ENCODE data around the gene CISD3.
A peak's percentile ranks its signal among the peaks of the same experiment; 100 is the strongest.

CISD3 gene

DNA sequence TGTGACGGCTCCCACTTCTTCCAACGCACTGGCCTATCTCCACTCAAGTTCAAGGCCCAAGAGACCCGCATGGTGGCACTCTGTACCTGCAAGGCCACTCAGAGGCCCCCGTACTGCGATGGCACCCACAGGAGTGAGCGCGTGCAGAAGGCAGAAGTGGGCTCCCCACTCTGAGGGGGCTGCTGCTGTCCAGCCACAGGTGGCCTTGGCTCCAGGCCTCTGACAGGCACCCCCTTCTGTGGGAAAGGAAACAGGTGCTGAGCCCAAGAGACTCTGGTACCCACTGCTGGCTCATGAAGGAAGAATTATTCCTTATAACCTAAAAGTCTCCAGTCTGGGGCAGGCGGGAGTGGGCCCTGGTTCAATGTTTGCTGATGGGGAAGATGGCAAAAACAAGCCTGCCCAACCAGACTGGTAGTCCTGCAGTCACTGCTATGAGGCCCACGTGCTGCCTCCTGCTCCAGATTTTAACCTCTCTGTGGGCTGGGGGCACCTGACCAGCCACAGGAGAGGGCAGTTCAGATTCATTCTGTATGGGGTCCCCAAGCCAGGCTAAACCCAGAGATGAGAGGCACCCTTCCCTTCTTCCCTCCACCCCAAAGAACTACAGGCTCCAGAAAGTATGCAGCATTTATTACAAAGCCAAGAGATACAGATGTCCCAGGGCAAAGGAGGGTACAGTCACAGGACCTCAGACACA, 3.3 kb downstream of the CISD3 start:
- no peak overlapping the region for H3K4me3 ChIP-seq (ENCODE audit: control insufficient read depth, low read depth, low read length)
- TF ChIP-seq, protein P1, sequence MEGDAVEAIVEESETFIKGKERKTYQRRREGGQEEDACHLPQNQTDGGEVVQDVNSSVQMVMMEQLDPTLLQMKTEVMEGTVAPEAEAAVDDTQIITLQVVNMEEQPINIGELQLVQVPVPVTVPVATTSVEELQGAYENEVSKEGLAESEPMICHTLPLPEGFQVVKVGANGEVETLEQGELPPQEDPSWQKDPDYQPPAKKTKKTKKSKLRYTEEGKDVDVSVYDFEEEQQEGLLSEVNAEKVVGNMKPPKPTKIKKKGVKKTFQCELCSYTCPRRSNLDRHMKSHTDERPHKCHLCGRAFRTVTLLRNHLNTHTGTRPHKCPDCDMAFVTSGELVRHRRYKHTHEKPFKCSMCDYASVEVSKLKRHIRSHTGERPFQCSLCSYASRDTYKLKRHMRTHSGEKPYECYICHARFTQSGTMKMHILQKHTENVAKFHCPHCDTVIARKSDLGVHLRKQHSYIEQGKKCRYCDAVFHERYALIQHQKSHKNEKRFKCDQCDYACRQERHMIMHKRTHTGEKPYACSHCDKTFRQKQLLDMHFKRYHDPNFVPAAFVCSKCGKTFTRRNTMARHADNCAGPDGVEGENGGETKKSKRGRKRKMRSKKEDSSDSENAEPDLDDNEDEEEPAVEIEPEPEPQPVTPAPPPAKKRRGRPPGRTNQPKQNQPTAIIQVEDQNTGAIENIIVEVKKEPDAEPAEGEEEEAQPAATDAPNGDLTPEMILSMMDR (conservative IDR thresholded peaks at IDR 0.05; ENCODE audit: control insufficient read depth, insufficient read depth, low read depth, low read length): no peak
- DNase-seq (ENCODE audit: low read depth): no peak

DNA sequence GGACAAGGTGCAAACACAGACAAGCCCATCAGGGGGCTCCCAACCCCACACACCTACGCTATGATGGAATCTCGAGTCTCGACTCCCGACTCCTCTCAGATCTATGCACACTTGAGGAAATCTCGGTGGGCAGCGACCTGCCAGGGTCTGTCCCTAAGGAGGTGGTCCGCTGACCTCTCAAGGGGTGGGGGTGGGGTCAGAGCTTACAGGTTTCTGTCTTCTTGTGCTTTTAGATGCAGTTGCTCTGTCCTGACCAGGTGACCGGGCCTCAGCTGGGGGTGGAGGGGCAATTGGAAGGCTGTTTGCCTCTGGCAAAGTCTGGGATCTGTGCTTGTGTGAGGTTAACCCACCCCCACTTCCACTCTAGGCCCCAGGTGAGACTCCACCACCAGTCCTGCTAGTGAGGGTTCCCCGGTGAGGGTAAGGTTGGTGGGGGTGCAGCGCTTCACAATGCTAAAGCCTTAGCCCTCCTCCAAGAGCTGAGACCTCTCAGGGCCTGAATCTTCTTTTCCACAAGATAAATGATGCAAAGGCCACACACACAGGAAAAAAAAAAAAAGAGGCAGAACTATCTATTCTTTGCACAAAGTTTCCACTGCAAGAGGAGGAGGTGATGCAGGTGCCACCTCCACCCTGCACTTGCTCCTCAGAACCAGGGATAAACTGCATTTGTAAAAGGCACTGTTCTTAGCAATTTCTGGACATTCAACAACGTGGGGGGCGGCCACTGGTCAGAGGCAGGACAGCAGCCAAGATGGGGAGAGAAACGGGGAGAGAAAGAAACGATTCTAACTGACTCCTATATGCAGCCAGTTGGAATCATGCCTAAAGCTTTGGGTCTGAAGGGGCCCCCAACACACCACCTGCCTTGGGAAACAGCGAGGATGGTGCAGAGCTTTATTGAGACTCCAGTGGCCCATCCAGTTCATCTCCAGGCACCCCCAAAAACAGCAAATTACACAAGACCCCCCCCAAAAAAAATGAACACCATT, 4.1 kb downstream of the CISD3 start:
- no peak overlapping the region for H3K4me3 ChIP-seq (ENCODE audit: control insufficient read depth, low read depth, low read length)
- TF ChIP-seq, protein P1 (conservative IDR thresholded peaks at IDR 0.05; ENCODE audit: control insufficient read depth, insufficient read depth, low read depth, low read length): peak; percentile 18
- no peak for DNase-seq (ENCODE audit: low read depth)

GRCh38 chr17:38735161-38735997, 5.2 kb downstream of the CISD3 start:
- DNase-seq (ENCODE audit: low read depth): no peak
- H3K4me3 ChIP-seq (ENCODE audit: control insufficient read depth, low read depth, low read length): no peak overlapping the region
- TF ChIP-seq, protein P1 (conservative IDR thresholded peaks at IDR 0.05; ENCODE audit: control insufficient read depth, insufficient read depth, low read depth, low read length): peak; percentile 85

- TF ChIP-seq, protein P1 (conservative IDR thresholded peaks at IDR 0.05; ENCODE audit: control insufficient read depth, insufficient read depth, low read depth, low read length): no peak
- DNase-seq (ENCODE audit: low read depth): no peak
- H3K4me3 ChIP-seq (ENCODE audit: control insufficient read depth, low read depth, low read length): no peak overlapping the region
These were observed 8.0 kb downstream of the CISD3 start for GRCh38 chr17:38738007-38738662.

GRCh38 chr17:38738686-38739085, 8.5 kb downstream of the CISD3 start:
- H3K4me3 ChIP-seq (ENCODE audit: control insufficient read depth, low read depth, low read length): no peak overlapping the region
- TF ChIP-seq, protein P1 (conservative IDR thresholded peaks at IDR 0.05; ENCODE audit: control insufficient read depth, insufficient read depth, low read depth, low read length): no peak
- no peak for DNase-seq (ENCODE audit: low read depth)

DNA sequence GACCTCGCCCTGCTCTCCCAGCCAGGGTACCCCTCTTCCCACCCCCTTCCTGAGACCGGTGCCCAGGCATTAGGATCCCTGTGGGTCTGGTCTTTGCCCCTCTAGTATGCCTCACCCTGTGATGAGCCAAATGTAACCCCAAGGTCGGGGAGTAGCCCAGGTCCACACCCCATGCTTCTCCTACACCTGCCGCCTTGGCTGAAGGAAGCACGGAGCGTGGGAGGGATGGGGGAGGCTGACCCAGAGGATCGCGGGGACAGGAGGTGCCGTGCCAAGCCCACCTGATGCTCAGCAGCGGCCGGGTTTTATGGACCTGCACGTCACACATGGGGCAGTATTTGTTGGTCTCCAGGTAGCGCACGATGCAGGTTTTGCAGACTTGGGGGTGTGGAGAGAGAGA, 9.2 kb downstream of the CISD3 start:
- H3K4me3 ChIP-seq (ENCODE audit: control insufficient read depth, low read depth, low read length): no peak overlapping the region
- DNase-seq (ENCODE audit: low read depth): no peak
- TF ChIP-seq, protein P1 (conservative IDR thresholded peaks at IDR 0.05; ENCODE audit: control insufficient read depth, insufficient read depth, low read depth, low read length): no peak

Measured in fibroblast of mammary gland (primary cell).